SH-SY5Y (cell line): ENCODE results near the gene MYO5C.

Experiments used
- GATA2 ChIP-seq: IDR thresholded peaks from 2 replicates; pipeline ENCODE4 v1.6.1; 2011; ENCODE audit warnings: mild to moderate bottlenecking, low read depth, low read length
- GATA3 ChIP-seq: IDR thresholded peaks from 2 replicates; pipeline ENCODE4 v1.6.1; 2011; ENCODE audit warnings: low read depth, mild to moderate bottlenecking, low read length, moderate library complexity

- TF ChIP-seq GATA2 (no peak), GATA3 (no peak)
Measured at GRCh38 chr15:52324109-52324508, 28.5 kb upstream of the MYO5C start.
